Activated CD8-positive, alpha-beta memory T cell treated with anti-CD3 and anti-CD28 coated beads for 48 hours (primary cell): ENCODE data around the gene ITGB5.

Experiments
- DNase-seq, 3 experiments: peaks; one replicate each; pipeline ENCODE4 v3.0.0-alpha.2; 2020; ENCODE audit warnings: low read depth in 2 of 3, low spot score in 2 of 3

The ITGB5 gene

GRCh38 chr3:124895756-124896155 lies 8.6 kb upstream of the ITGB5 start:
- no peak for DNase-seq

- no peak for DNase-seq
Measured at GRCh38 chr3:124893526-124893925, 6.4 kb upstream of the ITGB5 start.

GRCh38 chr3:124890573-124891190 lies 3.5 kb upstream of the ITGB5 start:
- DNase-seq, result no peak

GRCh38 chr3:124888482-124889441 lies 1.6 kb upstream of the ITGB5 start:
- no peak for DNase-seq

GRCh38 chr3:124887932-124888298 lies 750 bp upstream of the ITGB5 start:
- DNase-seq, result no peak

- DNase-seq, result peak; percentile 9 to 20 (median 11)
Measured at GRCh38 chr3:124886168-124887056, 753 bp downstream of the ITGB5 start.

GRCh38 chr3:124885466-124886167 lies 1.5 kb downstream of the ITGB5 start:
- no peak for DNase-seq

GRCh38 chr3:124884474-124885101 lies 2.6 kb downstream of the ITGB5 start:
- DNase-seq, result no peak

GRCh38 chr3:124883766-124884473 lies 3.2 kb downstream of the ITGB5 start:
- no peak for DNase-seq

- DNase-seq, result no peak
Measured at GRCh38 chr3:124882816-124883747, 4.1 kb downstream of the ITGB5 start.

GRCh38 chr3:124881976-124882697 lies 5.0 kb downstream of the ITGB5 start:
- no peak for DNase-seq

GRCh38 chr3:124879337-124879680 lies 7.9 kb downstream of the ITGB5 start:
- DNase-seq, result no peak

- DNase-seq, result no peak
Measured at GRCh38 chr3:124878561-124879336, 8.4 kb downstream of the ITGB5 start.

GRCh38 chr3:124877674-124878073 lies 9.5 kb downstream of the ITGB5 start:
- no peak for DNase-seq

GRCh38 chr3:124876401-124876878 lies 10.7 kb downstream of the ITGB5 start:
- no peak for DNase-seq

GRCh38 chr3:124873226-124873625 lies 13.9 kb downstream of the ITGB5 start:
- no peak for DNase-seq

- no peak for DNase-seq
Measured at GRCh38 chr3:124867511-124867910, 19.7 kb downstream of the ITGB5 start.
